GM12878 (cell line): ENCODE results near the gene ZNF839. TPM values are rescaled to one million over a fixed set of nuclear protein-coding genes. Genes with fewer than 3 reads are reported as not detected.

Source experiments
- ATAC-seq: fragments of 200-7000 bp; cut with Tn5 transposase; 3 replicates; pipeline ENCODE4 v1.9.1; 2020; ENCODE audit warnings: mild to moderate bottlenecking, moderate library complexity
- BruUV-seq: library from RNA; stranded (reverse); fragments of 400-500 nt; replicated peaks from 2 replicates; lab custom pipeline; 2021; lab: Mats Ljungman, UMichigan
- CTCF ChIA-PET: fragments of 300-600 bp; sonication (Branson Sonifier 250); formaldehyde crosslinking; extraction: SDS; loops from one replicate; lab custom pipeline; 2021; ENCODE audit warnings: inconsistent platforms; lab: Yijun Ruan, JAX
- POLR2A ChIA-PET: fragments of 350-600 bp; formaldehyde crosslinking; extraction: SDS; loops from one replicate; lab custom pipeline; 2021; ENCODE audit warnings: inconsistent platforms; lab: Charles Lee
- RAD21 ChIA-PET: fragments of 300-600 bp; sonication (Branson Sonifier 250); formaldehyde crosslinking; loops from one replicate; lab custom pipeline; 2023; ENCODE audit warnings: antibody characterized with exemption; ENCODE audit not compliant: unreplicated experiment; lab: Charles Lee
- SMC1A ChIA-PET: fragments of 300-600 bp; sonication (Branson Sonifier 250); formaldehyde crosslinking; loops from one replicate; lab custom pipeline; 2023; ENCODE audit not compliant: unreplicated experiment, uncharacterized antibody; lab: Charles Lee
- DNase-seq: peaks from one replicate; pipeline ENCODE4 v3.0.0-alpha.2; 2011; ENCODE audit warnings: low read depth, low spot score
- FAIRE-seq: peaks from 3 replicates; lab custom pipeline; 2011; peaks lifted over from hg19 to GRCh38; lab: Jason Lieb, UNC
- H2AFZ ChIP-seq: 2 replicates; pipeline ENCODE4 v1.6.0; 2011; ENCODE audit warnings: low read depth, low read length, control low read depth; ENCODE audit not compliant: control insufficient read depth
- H3K27ac ChIP-seq: 2 replicates; pipeline ENCODE4 v1.5.1; 2011; ENCODE audit warnings: control low read depth; ENCODE audit not compliant: control insufficient read depth, insufficient read depth
- H3K27me3 ChIP-seq, 2 experiments: replicated peaks in 1 of 2; 2 replicates each; pipeline versions ENCODE4 v1.6.0 to v1.6.1; 2011; ENCODE audit warnings: low read length in 1 of 2; ENCODE audit not compliant: control insufficient read depth in 2 of 2, insufficient read depth in 2 of 2
- H3K36me3 ChIP-seq, 2 experiments: 2 replicates each; pipeline ENCODE4 v1.5.1; 2011; ENCODE audit warnings: low read length in 1 of 2; ENCODE audit not compliant: control insufficient read depth in 2 of 2, insufficient read depth in 2 of 2
- H3K4me1 ChIP-seq: 2 replicates; pipeline ENCODE4 v1.6.1; 2011; ENCODE audit warnings: mild to moderate bottlenecking, low read length, moderate library complexity, mixed read lengths; ENCODE audit not compliant: control insufficient read depth, insufficient read depth
- H3K4me2 ChIP-seq: 2 replicates; pipeline ENCODE4 v1.6.0; 2011; ENCODE audit warnings: control low read depth; ENCODE audit not compliant: control insufficient read depth, insufficient read depth
- H3K4me3 ChIP-seq: fragments of 200-600 bp; sonication (generic); 2 replicates; pipeline ENCODE4 v1.5.1; 2016
- H3K79me2 ChIP-seq: 2 replicates; pipeline ENCODE4 v1.6.0; 2011; ENCODE audit warnings: low read length; ENCODE audit not compliant: control insufficient read depth, insufficient read depth
- H3K9ac ChIP-seq: 2 replicates; pipeline ENCODE4 v1.8.0; 2011; ENCODE audit warnings: low read length, control low read depth, mixed read lengths; ENCODE audit not compliant: control insufficient read depth, insufficient read depth
- H3K9me3 ChIP-seq: replicated peaks from 3 replicates; pipeline ENCODE4 v1.5.1; 2011; ENCODE audit warnings: mild to moderate bottlenecking, low read length; ENCODE audit not compliant: control insufficient read depth, insufficient read depth
- H4K20me1 ChIP-seq: 2 replicates; pipeline ENCODE4 v1.6.0; 2011; ENCODE audit not compliant: control insufficient read depth, insufficient read depth
- CHD1 ChIP-seq: IDR thresholded peaks from 2 replicates; pipeline ENCODE4 v1.6.1; 2012; ENCODE audit warnings: low read depth, low read length, improper control_type of control experiment
- IKZF2 ChIP-seq, 2 experiments: fragments of 450-650 bp; IDR thresholded peaks; 2 replicates each; pipeline ENCODE4 v1.6.1; 2017; ENCODE audit warnings: mild to moderate bottlenecking in 2 of 2, moderate library complexity in 2 of 2
- IRF4 ChIP-seq: IDR thresholded peaks from 2 replicates; pipeline ENCODE4 v1.6.1; 2011; ENCODE audit warnings: low read depth, low read length
- NRF1 ChIP-seq: conservative IDR thresholded peaks from 2 replicates; pipeline ENCODE4 v1.6.1; 2011; ENCODE audit warnings: mild to moderate bottlenecking, low read depth, low read length, improper control_type of control experiment
- PML ChIP-seq: IDR thresholded peaks from 2 replicates; pipeline ENCODE4 v1.6.1; 2012; ENCODE audit warnings: low read length, inconsistent platforms
- RAD51 ChIP-seq: fragments of 450-650 bp; IDR thresholded peaks from 2 replicates; pipeline ENCODE4 v1.6.1; 2016; ENCODE audit warnings: moderate library complexity, mild to moderate bottlenecking, inconsistent platforms
- SMAD1 ChIP-seq: fragments of 450-650 bp; IDR thresholded peaks from 2 replicates; pipeline ENCODE4 v1.6.1; 2018; ENCODE audit warnings: mild to moderate bottlenecking, low read depth; ENCODE audit not compliant: partially characterized antibody
- SMC3 ChIP-seq: IDR thresholded peaks from 2 replicates; pipeline ENCODE4 v1.6.1; 2011; ENCODE audit warnings: low read length, improper control_type of control experiment, borderline replicate concordance
- SPI1 ChIP-seq: IDR thresholded peaks from 2 replicates; pipeline ENCODE4 v1.6.1; 2011; ENCODE audit warnings: low read depth, mild to moderate bottlenecking, low read length, moderate library complexity, borderline replicate concordance; ENCODE audit not compliant: insufficient read depth
- TAF1 ChIP-seq: IDR thresholded peaks from 2 replicates; pipeline ENCODE4 v1.6.1; 2011; ENCODE audit warnings: mild to moderate bottlenecking, low read depth, low read length, borderline replicate concordance
- TCF3 ChIP-seq: IDR thresholded peaks from 2 replicates; pipeline ENCODE4 v1.6.1; 2012; ENCODE audit warnings: low read depth, mild to moderate bottlenecking, low read length, borderline replicate concordance; ENCODE audit not compliant: insufficient read depth
- WRNIP1 ChIP-seq: IDR thresholded peaks from 2 replicates; pipeline ENCODE4 v1.6.1; 2011; ENCODE audit warnings: low read depth, low read length, improper control_type of control experiment, borderline replicate concordance
- YY1 ChIP-seq: IDR thresholded peaks from 2 replicates; pipeline ENCODE4 v1.6.1; 2011; ENCODE audit warnings: low read depth, mild to moderate bottlenecking, low read length
- ZNF24 ChIP-seq: fragments of 450-650 bp; IDR thresholded peaks from 2 replicates; pipeline ENCODE4 v1.6.1; 2017; ENCODE audit warnings: antibody characterized with exemption, mild to moderate bottlenecking
- WGBS: methylation state at CpG from one replicate; pipeline ENCODE4 v1.1.6; 2016; ENCODE audit warnings: low lambda C conversion rate; ENCODE audit not compliant: insufficient replicate concordance, insufficient coverage; ENCODE audit errors: missing lambda C conversion rate; 5-methylcytosine and 5-hydroxymethylcytosine counted together
- in situ Hi-C: fragments of 300-500 bp; cut with MboI; formaldehyde crosslinking; loops from 9 replicates; pipeline ENCODE4 v1.14.3; 2018; ENCODE audit warnings: mixed read lengths
- intact Hi-C: fragments of 100-400 bp; cut with micrococcal nuclease; formaldehyde crosslinking; loops from one replicate; pipeline ENCODE4 v1.14.2; 2022; ENCODE audit not compliant: unreplicated experiment
- polyA plus RNA-seq, 11 experiments: library from polyadenylated mRNA; depleted of rRNA in 4 of 11; unstranded in 6 of 11; stranded (reverse) in 5 of 11; fragments of >200 nt; fragmentation: Nextera tagmentation in 4 of 11; fragmentation: Illumina TruSeq in 1 of 11; extraction: Ambion mirVana in 4 of 11; extraction: Trizol in 1 of 11; gene quantifications; 1 replicate in 1 of 11; 2 replicates in 10 of 11; pipeline versions ENCODE4 v1.2.1 to v1.2.3, GENCODE V29; 2011 to 2016; ENCODE audit warnings: inconsistent platforms in 2 of 11, missing spikeins in 2 of 11, low read depth in 1 of 11
- total RNA-seq, 4 experiments: library from RNA; depleted of rRNA in 3 of 4; stranded (reverse); fragments of >200 nt in 3 of 4; fragmentation: Illumina TruSeq in 1 of 4; extraction: Trizol in 1 of 4; gene quantifications; 2 replicates each; pipeline versions ENCODE4 v1.2.1 to v1.2.3, GENCODE V29; 2013 to 2021
- TF ChIP-seq, protein P1 (sequence below): fragments of 450-650 bp; IDR thresholded peaks from 2 replicates; pipeline ENCODE4 v1.6.1; 2014; ENCODE audit warnings: mild to moderate bottlenecking
- TF ChIP-seq, protein P2 (sequence below): IDR thresholded peaks from 2 replicates; pipeline ENCODE4 v1.6.1; 2012; ENCODE audit warnings: low read depth, low read length, improper control_type of control experiment
- TF ChIP-seq, protein P3 (sequence below): fragments of 450-650 bp; IDR thresholded peaks from 2 replicates; pipeline ENCODE4 v1.6.1; 2017; ENCODE audit warnings: mild to moderate bottlenecking, moderate library complexity
- TF ChIP-seq, protein P4 (sequence below): IDR thresholded peaks from 2 replicates; pipeline ENCODE4 v1.6.1; 2011; ENCODE audit warnings: low read depth, low read length, improper control_type of control experiment, borderline replicate concordance

The ZNF839 gene
- total and polyA plus RNA-seq, 10 of the 15 experiments (the other 5 are each of a cell fraction or from before 2014, with no cell fraction given): 1.4 to 14.4 (median 8.6) TPM

DNA sequence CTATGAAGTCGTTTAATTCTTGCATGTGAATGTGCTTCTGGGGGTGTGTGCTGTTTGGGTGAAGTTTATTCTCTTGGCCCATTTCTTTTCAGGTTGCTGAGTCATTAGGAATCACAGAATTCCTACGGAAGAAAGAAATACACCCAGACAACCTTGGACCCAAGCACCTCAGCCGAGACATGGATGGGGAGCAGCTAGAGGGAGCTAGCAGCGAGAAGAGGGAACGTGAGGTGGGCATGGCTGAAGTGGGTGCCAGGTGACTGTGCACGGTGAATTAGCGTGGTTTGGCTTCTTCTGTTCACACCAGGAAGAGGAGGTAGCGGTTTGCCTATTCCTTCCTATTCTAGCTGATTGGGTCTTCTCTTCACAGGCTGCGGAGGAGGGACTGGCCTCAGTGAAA lies 19.2 kb downstream of the ZNF839 start:
- Histone ChIP-seq H3K9ac (no peak overlapping the region), H3K4me3 (no peak overlapping the region), H3K9me3 (no peaks in the 10 kb centered on the region), H3K36me3 (peaks cover 0 to 5% of the 10 kb centered on the region in 2 experiments; a peak in 3 of 4 replicates), H4K20me1 (no peaks in the 10 kb centered on the region), H3K4me1 (no peaks in the 10 kb centered on the region), H2AFZ (no peak overlapping the region), H3K79me2 (no peaks in the 10 kb centered on the region), H3K4me2 (no peak overlapping the region), H3K27ac (no peak overlapping the region), H3K27me3 (no peaks in the 10 kb centered on the region)
- no peak for DNase-seq
- ChIA-PET CTCF (no interaction called here), POLR2A (no interaction called here), RAD21 (no interaction called here), SMC1A (no interaction called here)
- WGBS: 98% methylated on average over 9 of the region's 9 CpGs
- TF ChIP-seq PML (no peak), SPI1 (no peak), IRF4 (no peak), ZNF24 (no peak), RAD51 (no peak), SMAD1 (no peak), TCF3 (no peak), SMC3 (no peak), CHD1 (no peak), WRNIP1 (no peak), NRF1 (no peak), YY1 (no peak), IKZF2 (IDR thresholded peaks at IDR 0.05) (no peak), TAF1 (no peak)
- TF ChIP-seq, protein P1, sequence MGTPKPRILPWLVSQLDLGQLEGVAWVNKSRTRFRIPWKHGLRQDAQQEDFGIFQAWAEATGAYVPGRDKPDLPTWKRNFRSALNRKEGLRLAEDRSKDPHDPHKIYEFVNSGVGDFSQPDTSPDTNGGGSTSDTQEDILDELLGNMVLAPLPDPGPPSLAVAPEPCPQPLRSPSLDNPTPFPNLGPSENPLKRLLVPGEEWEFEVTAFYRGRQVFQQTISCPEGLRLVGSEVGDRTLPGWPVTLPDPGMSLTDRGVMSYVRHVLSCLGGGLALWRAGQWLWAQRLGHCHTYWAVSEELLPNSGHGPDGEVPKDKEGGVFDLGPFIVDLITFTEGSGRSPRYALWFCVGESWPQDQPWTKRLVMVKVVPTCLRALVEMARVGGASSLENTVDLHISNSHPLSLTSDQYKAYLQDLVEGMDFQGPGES: no peak
- TF ChIP-seq, protein P2, sequence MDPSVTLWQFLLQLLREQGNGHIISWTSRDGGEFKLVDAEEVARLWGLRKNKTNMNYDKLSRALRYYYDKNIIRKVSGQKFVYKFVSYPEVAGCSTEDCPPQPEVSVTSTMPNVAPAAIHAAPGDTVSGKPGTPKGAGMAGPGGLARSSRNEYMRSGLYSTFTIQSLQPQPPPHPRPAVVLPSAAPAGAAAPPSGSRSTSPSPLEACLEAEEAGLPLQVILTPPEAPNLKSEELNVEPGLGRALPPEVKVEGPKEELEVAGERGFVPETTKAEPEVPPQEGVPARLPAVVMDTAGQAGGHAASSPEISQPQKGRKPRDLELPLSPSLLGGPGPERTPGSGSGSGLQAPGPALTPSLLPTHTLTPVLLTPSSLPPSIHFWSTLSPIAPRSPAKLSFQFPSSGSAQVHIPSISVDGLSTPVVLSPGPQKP: no peak
- TF ChIP-seq, protein P3, sequence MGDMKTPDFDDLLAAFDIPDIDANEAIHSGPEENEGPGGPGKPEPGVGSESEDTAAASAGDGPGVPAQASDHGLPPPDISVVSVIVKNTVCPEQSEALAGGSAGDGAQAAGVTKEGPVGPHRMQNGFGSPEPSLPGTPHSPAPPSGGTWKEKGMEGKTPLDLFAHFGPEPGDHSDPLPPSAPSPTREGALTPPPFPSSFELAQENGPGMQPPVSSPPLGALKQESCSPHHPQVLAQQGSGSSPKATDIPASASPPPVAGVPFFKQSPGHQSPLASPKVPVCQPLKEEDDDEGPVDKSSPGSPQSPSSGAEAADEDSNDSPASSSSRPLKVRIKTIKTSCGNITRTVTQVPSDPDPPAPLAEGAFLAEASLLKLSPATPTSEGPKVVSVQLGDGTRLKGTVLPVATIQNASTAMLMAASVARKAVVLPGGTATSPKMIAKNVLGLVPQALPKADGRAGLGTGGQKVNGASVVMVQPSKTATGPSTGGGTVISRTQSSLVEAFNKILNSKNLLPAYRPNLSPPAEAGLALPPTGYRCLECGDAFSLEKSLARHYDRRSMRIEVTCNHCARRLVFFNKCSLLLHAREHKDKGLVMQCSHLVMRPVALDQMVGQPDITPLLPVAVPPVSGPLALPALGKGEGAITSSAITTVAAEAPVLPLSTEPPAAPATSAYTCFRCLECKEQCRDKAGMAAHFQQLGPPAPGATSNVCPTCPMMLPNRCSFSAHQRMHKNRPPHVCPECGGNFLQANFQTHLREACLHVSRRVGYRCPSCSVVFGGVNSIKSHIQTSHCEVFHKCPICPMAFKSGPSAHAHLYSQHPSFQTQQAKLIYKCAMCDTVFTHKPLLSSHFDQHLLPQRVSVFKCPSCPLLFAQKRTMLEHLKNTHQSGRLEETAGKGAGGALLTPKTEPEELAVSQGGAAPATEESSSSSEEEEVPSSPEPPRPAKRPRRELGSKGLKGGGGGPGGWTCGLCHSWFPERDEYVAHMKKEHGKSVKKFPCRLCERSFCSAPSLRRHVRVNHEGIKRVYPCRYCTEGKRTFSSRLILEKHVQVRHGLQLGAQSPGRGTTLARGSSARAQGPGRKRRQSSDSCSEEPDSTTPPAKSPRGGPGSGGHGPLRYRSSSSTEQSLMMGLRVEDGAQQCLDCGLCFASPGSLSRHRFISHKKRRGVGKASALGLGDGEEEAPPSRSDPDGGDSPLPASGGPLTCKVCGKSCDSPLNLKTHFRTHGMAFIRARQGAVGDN: no peak
- TF ChIP-seq, protein P4, sequence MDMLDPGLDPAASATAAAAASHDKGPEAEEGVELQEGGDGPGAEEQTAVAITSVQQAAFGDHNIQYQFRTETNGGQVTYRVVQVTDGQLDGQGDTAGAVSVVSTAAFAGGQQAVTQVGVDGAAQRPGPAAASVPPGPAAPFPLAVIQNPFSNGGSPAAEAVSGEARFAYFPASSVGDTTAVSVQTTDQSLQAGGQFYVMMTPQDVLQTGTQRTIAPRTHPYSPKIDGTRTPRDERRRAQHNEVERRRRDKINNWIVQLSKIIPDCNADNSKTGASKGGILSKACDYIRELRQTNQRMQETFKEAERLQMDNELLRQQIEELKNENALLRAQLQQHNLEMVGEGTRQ: no peak
- no peak for ATAC-seq
- no peak for FAIRE-seq
- in situ Hi-C loops (no loop called here), intact Hi-C loops (no loop called here)
- BruUV-seq: no TSS peak
